NCI-H2107 treated with DMSO at 0.1 percent for 48 hours (cell line): ENCODE measurements around the gene POLR1A.

Source experiments
- DNase-seq: peaks from one replicate; lab custom pipeline; 2025; ENCODE audit not compliant: unreplicated experiment; lab: John Stamatoyannopoulos, UW

The POLR1A gene

GRCh38 chr2:86065512-86065911 is 40.2 kb downstream of the POLR1A start:
- no peak for DNase-seq

- DNase-seq, result no peak
Observed at GRCh38 chr2:86064006-86064405, 41.7 kb downstream of the POLR1A start.

- DNase-seq, result no peak
Observed at GRCh38 chr2:86062043-86062442, 43.6 kb downstream of the POLR1A start.

GRCh38 chr2:86056590-86057331 is 48.9 kb downstream of the POLR1A start:
- no peak for DNase-seq

GRCh38 chr2:86055314-86055713 is 50.4 kb downstream of the POLR1A start:
- DNase-seq, result no peak

GRCh38 chr2:86054535-86055082 is 51.1 kb downstream of the POLR1A start:
- DNase-seq, result no peak

GRCh38 chr2:86053166-86053565 is 52.5 kb downstream of the POLR1A start:
- no peak for DNase-seq

- no peak for DNase-seq
Observed at GRCh38 chr2:86052676-86053075, 53.0 kb downstream of the POLR1A start.

GRCh38 chr2:86052265-86052664 is 53.4 kb downstream of the POLR1A start:
- DNase-seq, result no peak

GRCh38 chr2:86050301-86050700 is 55.4 kb downstream of the POLR1A start:
- DNase-seq, result no peak

GRCh38 chr2:86049529-86049928 is 56.2 kb downstream of the POLR1A start:
- no peak for DNase-seq

GRCh38 chr2:86048888-86049287 is 56.8 kb downstream of the POLR1A start:
- no peak for DNase-seq

GRCh38 chr2:86048383-86048701 is 57.3 kb downstream of the POLR1A start:
- no peak for DNase-seq

GRCh38 chr2:86047575-86048382 is 57.9 kb downstream of the POLR1A start:
- DNase-seq, result no peak

GRCh38 chr2:86045541-86045940 is 60.1 kb downstream of the POLR1A start:
- DNase-seq, result no peak

GRCh38 chr2:86044614-86045013 is 61.1 kb downstream of the POLR1A start:
- no peak for DNase-seq

- DNase-seq, result no peak
Observed at GRCh38 chr2:86044045-86044444, 61.6 kb downstream of the POLR1A start.

- DNase-seq, result no peak
Observed at GRCh38 chr2:86042256-86043168, 63.2 kb downstream of the POLR1A start.

- no peak for DNase-seq
Observed at GRCh38 chr2:86039963-86040655, 65.6 kb downstream of the POLR1A start.

GRCh38 chr2:86039178-86039962 is 66.3 kb downstream of the POLR1A start:
- DNase-seq, result no peak
